ENCODE measurements around the gene RAPGEF2.
"Not testable (repeated sequence)": the region's sequence is repeated elsewhere in the genome, so short reads cannot be mapped to it uniquely, and the experiment has no call there.

RAPGEF2 gene

DNA sequence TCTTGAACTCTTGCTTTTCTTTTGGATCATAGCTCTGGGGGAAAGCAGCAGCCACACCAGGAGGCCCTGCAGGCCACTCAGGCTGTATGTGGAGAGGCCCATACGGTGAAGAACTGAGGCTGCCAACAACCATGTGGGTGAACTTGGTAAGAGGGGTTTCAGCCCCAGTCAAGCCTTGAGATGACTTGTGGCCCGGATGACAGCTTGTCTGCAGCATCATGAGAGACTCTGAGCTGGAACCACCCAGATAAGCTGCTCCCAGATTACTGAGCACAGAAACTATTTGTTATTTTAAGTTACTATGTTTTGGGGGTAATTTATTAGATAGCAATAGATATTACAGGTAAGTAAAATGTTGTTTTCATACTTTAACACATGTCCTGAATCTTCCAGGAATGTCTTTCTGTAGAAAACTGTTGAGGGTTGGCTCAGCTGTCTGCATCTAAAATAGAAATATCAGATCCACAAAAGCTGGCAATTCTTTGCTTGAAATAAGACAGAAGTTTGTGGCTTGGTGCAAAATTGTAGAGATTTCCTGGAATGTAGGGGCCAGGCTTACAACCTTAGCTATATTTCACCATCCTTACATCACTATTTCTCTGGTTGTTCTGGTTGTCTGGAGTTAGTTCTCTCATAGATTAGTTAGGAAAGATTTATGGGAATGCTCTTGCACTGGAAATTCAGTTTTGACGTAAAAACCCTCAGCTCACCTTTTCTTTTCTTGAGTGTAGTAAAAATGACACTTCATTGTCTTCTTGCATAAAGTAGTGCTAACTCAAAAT, 272.1 kb downstream of the RAPGEF2 start:
- DNase-seq (ENCODE audit: low read depth): peak; percentile 44

DNA sequence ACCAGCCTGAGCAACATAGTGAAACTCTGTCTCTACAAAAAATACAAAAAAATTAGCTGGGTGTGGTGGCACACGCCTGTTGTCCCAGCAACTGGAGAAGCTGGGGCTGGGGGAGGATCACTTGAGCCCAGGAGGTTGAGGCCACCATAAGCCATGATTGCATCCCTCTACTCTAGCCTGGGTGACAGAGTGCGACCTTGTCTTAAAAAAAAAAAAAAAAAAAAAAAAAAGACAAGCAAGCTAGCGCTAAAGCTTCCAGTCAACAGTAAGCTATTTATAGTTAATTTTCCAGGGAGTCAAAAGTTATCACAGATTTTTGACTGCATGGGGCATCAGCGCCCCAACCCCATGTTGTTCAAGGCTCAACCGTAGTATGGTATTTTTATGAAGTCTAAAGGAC, 273.4 kb downstream of the RAPGEF2 start:
- no peak for DNase-seq (ENCODE audit: low read depth)

DNA sequence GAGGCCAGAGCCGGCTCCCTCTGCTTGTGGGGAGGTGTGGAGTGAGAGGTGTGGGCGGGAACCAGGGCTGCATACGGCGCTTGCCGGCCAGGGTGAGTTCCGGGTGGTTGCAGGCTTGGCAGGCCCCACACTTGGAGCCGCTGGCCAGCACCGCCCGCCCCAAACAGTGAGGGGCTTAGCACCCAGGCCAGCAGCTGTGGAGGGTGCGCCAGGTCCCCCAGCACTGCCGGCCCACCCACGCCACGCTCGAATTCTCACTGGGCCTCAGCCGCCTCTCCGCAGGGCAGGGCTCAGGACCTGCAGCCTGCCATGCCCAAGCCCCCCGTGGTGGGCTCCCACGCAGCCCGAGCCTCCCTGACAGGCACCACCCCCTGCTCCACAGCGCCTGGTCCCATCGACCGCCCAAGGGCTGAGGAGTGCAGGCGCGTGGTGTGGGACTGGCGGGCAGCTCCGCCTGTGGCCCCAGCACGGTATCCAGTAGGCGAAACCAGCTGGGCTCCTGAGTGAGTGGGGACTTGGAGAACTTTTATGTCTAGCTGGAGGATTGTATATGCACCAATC, 275.3 kb downstream of the RAPGEF2 start:
- DNase-seq (ENCODE audit: low read depth): no peak

DNA sequence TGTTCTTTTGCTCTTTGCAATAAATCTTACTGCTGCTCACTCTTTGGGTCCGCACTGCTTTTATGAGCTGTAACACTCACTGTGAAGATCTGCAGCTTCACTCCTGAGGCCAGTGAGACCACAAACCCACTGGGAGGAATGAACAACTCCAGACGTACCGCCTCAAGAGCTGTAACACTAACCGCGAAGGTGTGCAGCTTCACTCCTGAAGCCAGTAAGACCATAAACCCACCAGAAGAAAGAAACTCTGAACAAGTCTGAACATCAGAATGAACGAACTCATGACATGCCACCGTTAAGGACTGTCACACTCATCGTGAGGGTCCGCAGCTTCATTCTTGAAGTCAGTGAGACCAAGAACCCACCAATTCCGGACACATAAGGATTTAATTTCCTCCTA, 276.2 kb downstream of the RAPGEF2 start:
- not testable (repeated sequence) for DNase-seq (ENCODE audit: low read depth)

DNA sequence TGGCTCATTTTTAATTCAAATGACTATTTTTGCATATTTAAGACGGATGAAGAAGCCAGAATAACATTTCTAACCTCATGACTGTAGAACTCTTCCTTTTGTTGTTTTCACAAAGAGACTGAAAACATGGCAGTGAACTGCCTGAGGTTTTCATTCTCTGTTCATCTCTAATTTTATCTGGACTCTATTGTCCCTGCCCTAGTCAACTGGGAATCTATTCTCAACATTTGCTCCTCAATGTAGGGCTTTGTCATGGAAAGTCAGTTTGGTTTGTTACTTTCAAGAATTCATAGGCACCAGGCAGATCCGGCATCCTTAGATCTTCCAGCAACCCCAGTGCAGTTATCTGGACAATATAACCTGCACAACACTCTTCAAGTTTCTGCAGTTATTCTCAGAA, 277.0 kb downstream of the RAPGEF2 start:
- no peak for DNase-seq (ENCODE audit: low read depth)

DNA sequence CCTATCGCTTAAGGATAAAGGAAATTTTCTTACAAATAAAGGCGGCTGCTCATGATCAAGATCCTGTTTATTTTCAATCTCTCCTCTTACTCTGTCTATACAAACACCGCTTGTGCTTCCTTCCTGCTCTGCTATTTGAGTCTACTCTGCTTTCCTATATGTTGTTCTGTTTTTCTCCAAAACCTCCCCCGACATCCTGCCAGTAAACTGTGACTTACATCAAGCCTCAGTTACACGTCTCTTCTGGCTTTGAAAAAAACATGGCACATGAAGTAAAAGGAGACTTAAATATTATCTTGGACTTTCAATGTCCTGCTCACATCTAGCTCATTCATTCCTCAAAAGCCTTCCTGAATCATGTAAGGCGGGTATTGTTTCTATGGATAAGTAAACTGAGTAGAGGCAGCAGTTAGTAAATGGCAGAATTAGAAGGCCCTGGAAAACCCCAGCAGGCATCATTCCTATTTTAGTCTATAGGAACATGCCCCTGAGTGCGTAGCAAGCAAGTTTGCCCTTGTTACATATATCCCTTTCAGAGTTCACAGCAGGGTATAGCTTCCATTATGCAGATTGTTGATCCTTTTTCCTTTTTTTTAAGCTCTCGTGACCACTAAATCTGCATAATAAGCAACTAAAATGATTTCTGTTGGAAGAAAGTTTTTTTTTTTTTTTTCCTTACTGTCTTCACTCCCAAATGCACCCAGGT, 280.1 kb downstream of the RAPGEF2 start:
- DNase-seq (ENCODE audit: low read depth): no peak

DNA sequence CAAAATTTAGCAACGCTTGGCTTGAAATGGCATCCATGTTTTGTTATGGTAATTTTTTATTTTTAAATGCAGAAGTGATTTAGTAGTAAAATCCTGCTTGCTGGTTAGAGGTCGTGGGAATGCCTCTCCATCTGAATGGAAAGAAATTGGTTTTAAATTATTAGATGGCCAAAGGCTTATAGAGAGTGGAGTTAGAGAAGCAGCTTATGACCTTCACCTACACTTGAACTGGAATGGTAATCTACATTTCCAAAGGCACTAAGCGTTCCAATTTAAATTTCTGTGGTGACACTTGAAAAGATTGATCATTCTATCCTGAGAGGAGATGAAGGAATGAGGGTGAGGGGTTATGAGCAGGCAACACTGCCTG, 280.7 kb downstream of the RAPGEF2 start:
- no peak for DNase-seq (ENCODE audit: low read depth)

DNA sequence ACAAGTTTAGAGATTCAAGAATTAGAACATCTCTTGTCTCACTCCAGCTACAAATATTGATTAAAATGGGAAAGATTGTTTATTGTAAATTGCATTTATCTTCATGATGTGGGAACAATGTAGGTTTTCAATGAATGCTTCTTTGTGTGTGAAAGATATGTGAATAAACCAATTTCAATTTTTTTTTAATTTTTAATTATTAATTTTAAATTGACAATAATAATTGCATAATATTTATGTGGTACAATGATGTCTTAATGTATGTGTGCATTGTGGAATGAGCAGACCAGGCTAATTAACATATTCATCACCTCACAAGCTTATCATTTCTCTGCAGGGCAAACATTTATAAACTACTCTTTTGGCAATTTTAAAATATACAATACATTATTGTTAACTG, 281.1 kb downstream of the RAPGEF2 start:
- DNase-seq (ENCODE audit: low read depth): no peak

DNA sequence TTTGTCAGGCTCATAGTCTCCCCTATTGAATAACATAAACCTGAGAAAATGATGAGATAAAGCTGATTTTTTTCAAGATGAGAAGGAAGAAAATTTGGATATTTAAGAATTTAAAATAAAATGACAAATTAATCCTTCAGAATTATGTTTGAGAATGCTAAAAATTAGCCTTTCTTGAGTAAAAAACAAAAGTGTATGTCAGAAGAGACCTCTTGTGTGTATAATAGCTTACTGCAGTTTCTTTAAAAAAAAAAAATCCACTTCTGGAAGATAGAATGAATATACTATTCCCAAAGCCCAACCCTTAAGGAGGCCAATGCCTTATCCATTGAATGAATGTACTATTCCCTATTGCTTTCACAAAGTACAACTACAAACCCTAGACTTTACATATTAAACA, 281.8 kb downstream of the RAPGEF2 start:
- DNase-seq (ENCODE audit: low read depth): no peak

DNA sequence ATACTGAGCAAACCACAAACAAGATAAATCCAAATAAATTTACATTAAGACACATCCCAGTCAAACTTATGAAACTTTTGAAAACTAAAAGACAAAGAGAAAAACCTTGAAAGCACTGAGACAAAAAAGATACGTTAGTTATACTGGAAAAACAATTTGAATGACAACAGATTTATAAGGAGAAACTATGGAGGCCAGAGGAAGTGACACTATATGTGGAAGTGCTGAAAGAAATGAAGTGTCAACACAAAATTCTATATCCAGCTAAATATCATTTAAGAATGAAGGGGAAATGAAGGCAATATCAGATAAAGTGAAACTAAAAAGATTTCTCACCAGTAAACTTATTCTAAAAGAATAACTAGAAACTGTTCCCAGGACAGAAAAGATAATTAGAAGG, 283.7 kb downstream of the RAPGEF2 start:
- DNase-seq (ENCODE audit: low read depth): no peak

DNA sequence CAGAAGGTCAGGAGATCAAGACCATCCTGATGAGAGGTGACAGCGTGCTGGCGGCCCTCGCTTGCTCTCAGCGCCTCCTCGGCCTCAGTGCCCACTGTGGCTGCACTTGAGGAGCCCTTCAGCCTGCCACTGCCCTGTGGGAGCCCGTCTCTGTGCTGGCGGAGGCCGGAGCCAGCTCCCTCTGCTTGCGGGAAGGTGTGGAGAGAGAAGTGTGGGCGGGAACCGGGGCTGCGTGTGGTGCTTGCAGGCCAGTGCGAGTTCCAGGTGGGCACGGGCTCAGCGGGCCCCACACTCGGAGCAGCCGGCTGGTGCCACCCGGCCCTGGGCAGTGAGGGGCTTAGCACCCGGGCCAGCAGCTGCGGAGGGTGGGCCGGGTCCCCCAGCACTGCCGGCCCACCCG, 286.9 kb downstream of the RAPGEF2 start:
- no peak for DNase-seq (ENCODE audit: low read depth)

DNA sequence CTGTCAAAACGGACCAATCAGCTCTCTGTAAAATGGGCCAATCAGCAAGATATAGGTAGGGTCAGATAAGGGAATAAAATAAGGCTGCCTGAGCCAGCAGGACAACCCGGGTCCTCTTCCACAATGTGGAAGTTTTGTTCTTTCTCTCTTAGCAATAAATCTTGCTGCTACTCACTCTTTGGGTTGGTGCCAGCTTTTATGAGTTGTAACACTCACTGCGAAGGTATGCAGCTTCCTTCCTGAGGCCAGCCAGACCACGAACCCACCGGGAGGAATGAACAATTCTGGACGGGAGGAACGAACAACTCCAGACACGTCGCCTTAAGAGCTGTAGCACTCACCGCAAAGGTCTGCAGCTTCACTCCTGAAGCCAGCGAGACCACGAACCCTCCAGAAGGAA, 287.8 kb downstream of the RAPGEF2 start:
- DNase-seq (ENCODE audit: low read depth): peak; percentile 36

DNA sequence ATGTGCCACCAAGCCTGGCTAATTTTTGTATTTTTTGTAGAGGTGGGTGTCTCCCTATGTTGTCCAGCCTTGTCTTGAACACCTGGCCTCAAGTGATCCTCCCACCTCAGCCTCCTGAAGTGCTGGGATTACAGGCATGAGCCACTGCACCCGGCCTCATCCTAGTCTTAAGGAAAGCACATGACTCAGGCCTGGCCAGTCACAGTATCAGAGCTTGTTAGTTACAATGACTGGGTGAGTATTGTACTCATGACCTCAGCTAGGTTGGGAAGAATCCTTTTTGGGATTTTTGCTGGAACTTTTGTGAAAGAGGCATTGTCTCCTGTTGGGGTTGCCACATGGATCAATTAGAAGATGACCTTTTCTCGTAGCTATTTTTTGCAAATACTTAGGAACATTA, 292.8 kb downstream of the RAPGEF2 start:
- DNase-seq (ENCODE audit: low read depth): no peak

DNA sequence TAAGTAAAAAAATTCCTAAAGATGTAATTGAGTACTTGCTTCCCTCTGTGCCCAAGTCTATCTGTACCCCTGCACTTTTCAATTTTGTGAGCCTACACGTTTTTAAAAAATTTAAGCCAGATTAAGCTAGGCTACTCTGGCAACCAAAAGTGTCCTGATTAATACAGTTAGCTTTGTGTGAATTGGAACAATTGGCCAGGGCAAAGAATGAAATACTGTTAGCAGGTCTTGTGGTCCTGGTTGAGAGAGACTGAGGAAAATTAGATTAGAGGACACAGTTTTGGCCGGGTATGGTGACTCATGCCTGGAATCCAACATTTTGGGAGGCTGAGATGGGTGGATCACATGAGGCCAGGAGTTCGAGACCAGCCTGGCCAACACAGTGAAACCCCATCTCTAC, 293.3 kb downstream of the RAPGEF2 start:
- no peak for DNase-seq (ENCODE audit: low read depth)

DNA sequence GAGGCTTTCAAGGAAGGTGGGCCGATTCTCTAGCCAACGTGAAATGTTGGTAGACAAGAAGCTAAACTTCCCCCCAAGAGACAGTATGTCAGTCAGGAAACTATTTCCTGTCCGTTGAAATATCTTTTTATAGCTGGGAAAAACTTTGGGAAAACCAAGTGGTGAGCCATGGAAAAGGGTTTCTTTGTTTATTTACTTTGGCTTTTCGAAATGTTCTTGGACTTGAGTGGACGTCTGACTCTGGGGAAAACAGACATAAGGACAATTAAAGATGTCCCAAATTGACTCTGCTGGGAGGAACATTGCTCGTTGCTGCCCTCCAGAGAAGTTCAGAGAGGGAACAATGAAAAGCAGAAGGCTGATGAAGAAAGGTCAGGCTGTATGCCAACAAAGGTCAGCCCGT, 295.4 kb downstream of the RAPGEF2 start:
- no peak for DNase-seq (ENCODE audit: low read depth)

DNA sequence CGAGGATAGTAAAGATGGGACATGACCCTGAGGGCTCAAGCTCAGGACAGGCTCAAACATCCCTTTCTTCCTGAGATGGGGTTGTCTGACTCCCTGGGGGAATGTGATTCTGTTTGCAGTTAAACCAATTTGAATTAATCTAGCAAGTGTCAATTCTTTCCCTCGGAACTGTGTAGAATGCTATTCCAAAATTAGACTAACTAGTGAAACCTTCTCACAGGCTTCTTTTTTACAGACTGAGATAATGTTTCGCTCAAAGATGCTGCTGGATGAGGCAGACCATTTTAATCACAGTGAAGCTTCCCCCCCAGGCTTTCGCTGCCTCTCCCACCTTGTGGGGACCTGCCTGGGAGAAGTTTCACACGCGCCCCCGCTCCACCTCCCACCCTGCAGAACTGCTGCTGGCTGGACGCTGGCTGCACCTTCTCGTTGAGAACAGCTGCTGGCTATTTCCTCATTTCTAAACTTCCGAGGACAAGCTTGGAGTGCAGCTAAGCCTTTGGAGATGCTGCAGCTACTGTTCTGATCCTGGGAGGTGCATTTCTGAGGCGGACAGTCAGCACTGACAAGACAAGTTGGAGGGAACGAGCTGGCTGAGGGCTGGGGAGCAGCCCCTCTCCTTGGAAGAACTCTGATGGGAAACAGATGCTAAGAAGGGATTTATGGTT, 297.8 kb downstream of the RAPGEF2 start:
- no peak for DNase-seq (ENCODE audit: low read depth)

DNA sequence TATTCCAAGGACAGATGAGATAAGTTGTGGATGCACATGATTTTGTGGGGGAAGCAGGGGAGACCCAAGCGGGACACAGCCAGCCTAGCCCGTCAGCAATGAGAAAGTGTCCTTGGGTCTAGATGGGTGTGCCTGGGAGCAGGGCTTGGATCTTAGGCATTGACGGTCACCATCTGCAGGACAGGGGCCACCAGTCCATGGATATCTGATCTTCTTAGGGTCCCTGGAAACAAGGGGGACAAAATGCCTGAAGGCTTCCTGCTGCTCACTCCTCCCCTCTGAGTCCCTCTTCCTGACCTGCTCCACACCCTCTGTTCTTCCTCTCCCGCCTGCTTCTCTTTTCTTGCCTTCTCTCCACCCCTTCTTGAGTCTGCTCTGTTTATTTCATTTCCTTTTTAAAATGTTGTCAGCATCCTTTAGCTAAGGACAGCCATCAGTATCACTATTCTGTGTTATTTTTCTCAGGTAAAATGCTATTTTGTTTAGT, 298.4 kb downstream of the RAPGEF2 start:
- DNase-seq (ENCODE audit: low read depth): no peak

DNA sequence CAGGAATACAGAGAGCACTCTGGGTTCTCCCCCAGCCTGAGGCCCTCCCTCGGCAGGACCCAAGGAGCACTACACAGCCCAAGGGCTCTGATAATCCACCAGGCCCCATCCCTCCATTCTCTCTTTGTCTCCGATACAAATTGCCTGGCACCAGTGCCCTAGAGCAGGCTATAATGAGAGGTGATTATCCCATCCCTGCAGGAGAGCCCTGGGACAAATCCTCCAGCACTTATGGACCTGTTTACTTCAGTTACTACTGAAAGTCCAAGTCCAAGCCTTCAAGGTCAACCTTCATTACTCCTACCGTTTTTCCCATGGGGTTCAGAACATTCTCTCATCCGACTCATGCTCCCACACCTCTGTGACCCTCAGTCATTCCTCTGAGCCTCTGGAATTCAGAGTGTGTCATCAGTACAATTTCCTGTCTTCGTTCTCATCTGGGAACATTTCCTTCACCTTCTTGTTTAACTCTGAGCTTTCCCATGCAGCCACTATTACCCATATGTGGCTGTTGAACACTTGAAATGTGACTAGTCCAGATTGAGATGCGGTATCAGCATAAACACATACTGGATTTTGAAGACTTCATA, 299.0 kb downstream of the RAPGEF2 start:
- DNase-seq (ENCODE audit: low read depth): peak; percentile 84

Data from GM04503 (cell line).